ENCODE results near the gene MAPKAP1.

MAPKAP1 gene

DNA sequence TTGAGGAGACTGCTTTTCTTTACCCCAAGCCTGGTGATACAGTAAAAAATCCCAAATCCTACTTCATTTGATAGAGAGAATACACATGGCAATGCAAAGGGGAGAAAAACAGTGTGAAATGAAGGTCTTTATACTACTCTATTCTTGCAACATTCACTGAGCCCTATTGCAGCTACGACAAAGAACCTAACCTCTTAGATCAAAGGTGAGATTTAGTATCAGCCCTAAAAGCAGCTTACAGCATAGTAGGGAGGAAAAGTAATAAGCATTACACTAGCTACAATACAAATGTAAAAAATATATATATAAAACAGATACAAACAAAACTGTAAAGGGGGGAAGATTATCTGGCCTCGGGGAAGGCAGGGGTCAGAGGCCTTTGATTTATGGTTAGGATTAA is 147.1 kb downstream of the MAPKAP1 start:
- TF ChIP-seq, protein P1, sequence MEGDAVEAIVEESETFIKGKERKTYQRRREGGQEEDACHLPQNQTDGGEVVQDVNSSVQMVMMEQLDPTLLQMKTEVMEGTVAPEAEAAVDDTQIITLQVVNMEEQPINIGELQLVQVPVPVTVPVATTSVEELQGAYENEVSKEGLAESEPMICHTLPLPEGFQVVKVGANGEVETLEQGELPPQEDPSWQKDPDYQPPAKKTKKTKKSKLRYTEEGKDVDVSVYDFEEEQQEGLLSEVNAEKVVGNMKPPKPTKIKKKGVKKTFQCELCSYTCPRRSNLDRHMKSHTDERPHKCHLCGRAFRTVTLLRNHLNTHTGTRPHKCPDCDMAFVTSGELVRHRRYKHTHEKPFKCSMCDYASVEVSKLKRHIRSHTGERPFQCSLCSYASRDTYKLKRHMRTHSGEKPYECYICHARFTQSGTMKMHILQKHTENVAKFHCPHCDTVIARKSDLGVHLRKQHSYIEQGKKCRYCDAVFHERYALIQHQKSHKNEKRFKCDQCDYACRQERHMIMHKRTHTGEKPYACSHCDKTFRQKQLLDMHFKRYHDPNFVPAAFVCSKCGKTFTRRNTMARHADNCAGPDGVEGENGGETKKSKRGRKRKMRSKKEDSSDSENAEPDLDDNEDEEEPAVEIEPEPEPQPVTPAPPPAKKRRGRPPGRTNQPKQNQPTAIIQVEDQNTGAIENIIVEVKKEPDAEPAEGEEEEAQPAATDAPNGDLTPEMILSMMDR (IDR thresholded peaks at IDR 0.05), result no peak
- Histone ChIP-seq H3K36me3 (peaks cover 21% of the 10 kb centered on the region), H3K9me3 (no peaks in the 10 kb centered on the region), H3K4me1 (ENCODE audit: control insufficient read depth in 1 of 2, insufficient read depth in 1 of 2, low read depth in 1 of 2, low read length in 1 of 2) (no peaks in the 10 kb centered on the region), H3K27me3 (no peaks in the 10 kb centered on the region), H3K4me3 (ENCODE audit: low read depth in 1 of 2, low read length in 1 of 2) (no peak overlapping the region), H3K27ac (no peak overlapping the region)

DNA sequence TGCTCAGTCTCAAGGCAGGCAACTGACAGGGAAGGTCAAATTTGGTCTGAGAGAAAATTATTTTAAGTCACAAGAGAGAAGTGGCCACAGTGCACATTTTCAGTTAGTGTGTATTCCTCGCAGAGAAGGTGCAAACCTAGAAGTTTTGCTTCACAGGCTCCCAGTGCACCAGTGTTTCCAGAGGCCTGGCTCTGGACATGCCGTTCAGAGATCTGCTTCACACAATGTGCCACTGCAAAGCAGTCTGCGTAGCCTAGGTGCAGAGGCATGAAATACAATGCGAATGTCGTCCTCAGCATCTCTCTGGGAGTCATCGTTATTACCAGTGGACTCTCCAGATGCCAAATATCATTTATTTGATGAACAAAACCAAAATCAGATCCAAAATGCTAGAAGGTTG is 147.8 kb downstream of the MAPKAP1 start:
- H3K9me3 ChIP-seq, result no peaks in the 10 kb centered on the region
- peaks cover 21% of the 10 kb centered on the region for H3K36me3 ChIP-seq
- TF ChIP-seq, protein P1 (IDR thresholded peaks at IDR 0.05), result no peak
- H3K4me3 ChIP-seq (ENCODE audit: low read depth in 1 of 2, low read length in 1 of 2), result no peak overlapping the region
- no peaks in the 10 kb centered on the region for H3K4me1 ChIP-seq (ENCODE audit: control insufficient read depth in 1 of 2, insufficient read depth in 1 of 2, low read depth in 1 of 2, low read length in 1 of 2)
- H3K27ac ChIP-seq, result no peak overlapping the region
- H3K27me3 ChIP-seq, result no peaks in the 10 kb centered on the region

- TF ChIP-seq, protein P1 (IDR thresholded peaks at IDR 0.05), result peak; percentile 18
- no peak overlapping the region for H3K27ac ChIP-seq
- H3K4me1 ChIP-seq (ENCODE audit: control insufficient read depth in 1 of 2, insufficient read depth in 1 of 2, low read depth in 1 of 2, low read length in 1 of 2), result no peaks in the 10 kb centered on the region
- H3K36me3 ChIP-seq, result peaks cover 21% of the 10 kb centered on the region
- H3K9me3 ChIP-seq, result no peaks in the 10 kb centered on the region
- H3K4me3 ChIP-seq (ENCODE audit: low read depth in 1 of 2, low read length in 1 of 2), result no peak overlapping the region
- H3K27me3 ChIP-seq, result no peaks in the 10 kb centered on the region
These were observed 148.4 kb downstream of the MAPKAP1 start for GRCh38 chr9:125558453-125559092.

GRCh38 chr9:125556046-125556721 is 150.8 kb downstream of the MAPKAP1 start:
- no peaks in the 10 kb centered on the region for H3K4me1 ChIP-seq (ENCODE audit: control insufficient read depth in 1 of 2, insufficient read depth in 1 of 2, low read depth in 1 of 2, low read length in 1 of 2)
- H3K9me3 ChIP-seq, result no peaks in the 10 kb centered on the region
- TF ChIP-seq, protein P1 (IDR thresholded peaks at IDR 0.05), result no peak
- no peaks in the 10 kb centered on the region for H3K27me3 ChIP-seq
- H3K36me3 ChIP-seq, result peaks cover 21% of the 10 kb centered on the region
- no peak overlapping the region for H3K27ac ChIP-seq
- H3K4me3 ChIP-seq (ENCODE audit: low read depth in 1 of 2, low read length in 1 of 2), result no peak overlapping the region

- Histone ChIP-seq H3K9me3 (no peaks in the 10 kb centered on the region), H3K27me3 (no peaks in the 10 kb centered on the region), H3K4me3 (ENCODE audit: low read depth in 1 of 2, low read length in 1 of 2) (no peak overlapping the region), H3K36me3 (peaks cover 26% of the 10 kb centered on the region), H3K4me1 (ENCODE audit: control insufficient read depth in 1 of 2, insufficient read depth in 1 of 2, low read depth in 1 of 2, low read length in 1 of 2) (no peaks in the 10 kb centered on the region), H3K27ac (no peak overlapping the region)
- TF ChIP-seq, protein P1 (IDR thresholded peaks at IDR 0.05), result no peak
These were observed 152.3 kb downstream of the MAPKAP1 start for GRCh38 chr9:125554726-125555125.
